SK-N-MC (cell line): Measurements from ENCODE around the gene NRXN3.

Experiments used
- DNase-seq: peaks from one replicate; pipeline ENCODE4 v3.0.0-alpha.2; 2011; ENCODE audit warnings: low read depth, low spot score
- H3K27ac ChIP-seq: fragments of 200-600 bp; sonication (generic); 2 replicates; pipeline ENCODE4 v1.5.1; 2016; ENCODE audit warnings: mixed run types
- H3K36me3 ChIP-seq: fragments of 200-600 bp; sonication (generic); 2 replicates; pipeline ENCODE4 v1.6.1; 2017; ENCODE audit warnings: antibody characterized with exemption, low read length, mixed read lengths; ENCODE audit not compliant: insufficient read depth
- H3K4me3 ChIP-seq: fragments of 200-600 bp; sonication (generic); 2 replicates; pipeline ENCODE4 v1.5.1; 2016
- H3K9ac ChIP-seq: fragments of 200-600 bp; sonication (generic); 2 replicates; pipeline ENCODE4 v1.8.0; 2017; ENCODE audit warnings: mixed run types, mixed read lengths; ENCODE audit not compliant: insufficient read length
- H3K9me3 ChIP-seq: fragments of 200-600 bp; sonication (generic); 2 replicates; pipeline ENCODE4 v1.6.1; 2017; ENCODE audit warnings: low read depth, mild to moderate bottlenecking, antibody characterized with exemption, low read length, moderate library complexity, mixed read lengths
- EZH2 ChIP-seq: fragments of 200-600 bp; sonication (generic); IDR thresholded peaks from one replicate; pipeline ENCODE4 v1.6.1; 2017; ENCODE audit warnings: antibody characterized with exemption
- FOXP2 ChIP-seq: optimal IDR thresholded peaks from 2 replicates; pipeline ENCODE3; 2011; ENCODE audit warnings: mild to moderate bottlenecking, moderate library complexity; ENCODE audit not compliant: insufficient read depth; ENCODE audit errors: extremely low read length, control extremely low read depth
- POLR2AphosphoS5 ChIP-seq: IDR thresholded peaks from 2 replicates; pipeline ENCODE4 v1.6.1; 2012; ENCODE audit warnings: mild to moderate bottlenecking, low read depth, low read length, borderline replicate concordance

Gene NRXN3

GRCh38 chr14:79373451-79373850 is 1203.3 kb downstream of the NRXN3 start:
- no peaks in the 10 kb centered on the region for H3K9me3 ChIP-seq
- no peak for DNase-seq

GRCh38 chr14:79375356-79375755 is 1205.2 kb downstream of the NRXN3 start:
- H3K36me3 ChIP-seq: no peaks in the 10 kb centered on the region
- no peak for DNase-seq

More at GRCh38 chr14:79373451-79373850, 1203.3 kb downstream of the NRXN3 start:
- H3K9ac ChIP-seq: no peak overlapping the region
- H3K36me3 ChIP-seq: no peaks in the 10 kb centered on the region
- H3K27ac ChIP-seq: no peak overlapping the region
- no peak overlapping the region for H3K4me3 ChIP-seq
- no peak for TF ChIP-seq EZH2
- TF ChIP-seq FOXP2: no peak
- no peak for TF ChIP-seq POLR2AphosphoS5

GRCh38 chr14:79376557-79376956 is 1206.4 kb downstream of the NRXN3 start:
- Histone ChIP-seq H3K36me3 (no peaks in the 10 kb centered on the region), H3K4me3 (no peak overlapping the region), H3K9me3 (no peaks in the 10 kb centered on the region), H3K27ac (no peak overlapping the region), H3K9ac (no peak overlapping the region)
- TF ChIP-seq POLR2AphosphoS5 (no peak), FOXP2 (no peak), EZH2 (no peak)
- DNase-seq: no peak

More at GRCh38 chr14:79375356-79375755, 1205.2 kb downstream of the NRXN3 start:
- Histone ChIP-seq H3K27ac (no peak overlapping the region), H3K9ac (no peak overlapping the region), H3K9me3 (no peaks in the 10 kb centered on the region), H3K4me3 (no peak overlapping the region)
- TF ChIP-seq FOXP2: no peak
- TF ChIP-seq EZH2: no peak
- no peak for TF ChIP-seq POLR2AphosphoS5

GRCh38 chr14:79378020-79378419 is 1207.8 kb downstream of the NRXN3 start:
- DNase-seq: no peak
- no peak for TF ChIP-seq EZH2
- no peak for TF ChIP-seq FOXP2
- no peak for TF ChIP-seq POLR2AphosphoS5
- H3K9me3 ChIP-seq: no peaks in the 10 kb centered on the region
- no peak overlapping the region for H3K4me3 ChIP-seq
- H3K9ac ChIP-seq: no peak overlapping the region
- no peak overlapping the region for H3K27ac ChIP-seq
- H3K36me3 ChIP-seq: no peaks in the 10 kb centered on the region

- H3K36me3 ChIP-seq: no peaks in the 10 kb centered on the region
- H3K9me3 ChIP-seq: no peaks in the 10 kb centered on the region
- no peak overlapping the region for H3K27ac ChIP-seq
These were observed 1209.1 kb downstream of the NRXN3 start for GRCh38 chr14:79379266-79379665.

GRCh38 chr14:79383031-79383430 is 1212.9 kb downstream of the NRXN3 start:
- Histone ChIP-seq H3K4me3 (no peak overlapping the region), H3K9me3 (no peaks in the 10 kb centered on the region), H3K36me3 (no peaks in the 10 kb centered on the region), H3K9ac (no peak overlapping the region), H3K27ac (no peak overlapping the region)
- TF ChIP-seq EZH2: no peak
- no peak for TF ChIP-seq POLR2AphosphoS5
- TF ChIP-seq FOXP2: no peak
- DNase-seq: no peak

More at GRCh38 chr14:79379266-79379665, 1209.1 kb downstream of the NRXN3 start:
- TF ChIP-seq POLR2AphosphoS5 (no peak), EZH2 (no peak), FOXP2 (no peak)
- Histone ChIP-seq H3K9ac (no peak overlapping the region), H3K4me3 (no peak overlapping the region)
- DNase-seq: no peak

GRCh38 chr14:79383475-79383874 is 1213.3 kb downstream of the NRXN3 start:
- no peak for DNase-seq
- Histone ChIP-seq H3K9me3 (no peaks in the 10 kb centered on the region), H3K27ac (no peak overlapping the region), H3K36me3 (no peaks in the 10 kb centered on the region), H3K9ac (no peak overlapping the region), H3K4me3 (no peak overlapping the region)
- no peak for TF ChIP-seq FOXP2
- TF ChIP-seq POLR2AphosphoS5: no peak
- no peak for TF ChIP-seq EZH2

GRCh38 chr14:79395061-79395460 is 1224.9 kb downstream of the NRXN3 start:
- Histone ChIP-seq H3K9ac (no peak overlapping the region), H3K36me3 (no peaks in the 10 kb centered on the region), H3K9me3 (no peaks in the 10 kb centered on the region), H3K27ac (no peak overlapping the region), H3K4me3 (no peak overlapping the region)
- no peak for DNase-seq
- TF ChIP-seq FOXP2 (no peak), POLR2AphosphoS5 (no peak), EZH2 (no peak)

- Histone ChIP-seq H3K9me3 (no peaks in the 10 kb centered on the region), H3K9ac (no peak overlapping the region), H3K36me3 (no peaks in the 10 kb centered on the region), H3K4me3 (no peak overlapping the region), H3K27ac (no peak overlapping the region)
- no peak for DNase-seq
- TF ChIP-seq EZH2: no peak
- TF ChIP-seq FOXP2: no peak
- no peak for TF ChIP-seq POLR2AphosphoS5
These were observed 1234.8 kb downstream of the NRXN3 start for GRCh38 chr14:79404874-79405511.
